Measurements from ENCODE around the gene PYDC2.

- no peak for TF ChIP-seq CTCF (conservative IDR thresholded peaks at IDR 0.05 in 1 of 2, IDR thresholded peaks at IDR 0.05 in 1 of 2; ENCODE audit: low read depth in 1 of 2, low read length in 2 of 2)
- no peak for TF ChIP-seq EZH2 (IDR thresholded peaks at IDR 0.05; ENCODE audit: low read length, missing control alignments)
Observed at GRCh38 chr3:191412759-191413158, 48.2 kb upstream of the PYDC2 start.
